WERI-Rb-1 (cell line): ENCODE data around the gene SRBD1.

Source experiments
- DNase-seq: peaks from one replicate; pipeline ENCODE4 v3.0.0-alpha.2; 2020
- H3K27ac ChIP-seq: fragments of 250-450 bp; sonication (Bioruptor Pico); 2 replicates; pipeline ENCODE4 v1.5.1; 2020; ENCODE audit warnings: mild to moderate bottlenecking, moderate library complexity
- H3K27me3 ChIP-seq: fragments of 250-450 bp; sonication (Bioruptor Pico); 2 replicates; pipeline ENCODE4 v1.5.1; 2021; ENCODE audit warnings: mild to moderate bottlenecking, low read depth, moderate library complexity; ENCODE audit not compliant: insufficient read depth, severe bottlenecking
- H3K36me3 ChIP-seq: fragments of 250-450 bp; sonication (Bioruptor Pico); 2 replicates; pipeline ENCODE4 v1.5.1; 2020; ENCODE audit warnings: mild to moderate bottlenecking, moderate library complexity
- H3K4me3 ChIP-seq: 2 replicates; pipeline ENCODE4 v1.5.1; 2011; ENCODE audit warnings: low read depth, mild to moderate bottlenecking, control low read depth, low read length
- H3K9me3 ChIP-seq: fragments of 250-450 bp; sonication (Bioruptor Pico); 2 replicates; pipeline ENCODE4 v1.5.1; 2021; ENCODE audit warnings: mild to moderate bottlenecking, moderate library complexity; ENCODE audit not compliant: severe bottlenecking
- TF ChIP-seq, protein P1 (sequence below): IDR thresholded peaks from 2 replicates; pipeline ENCODE4 v1.5.1; 2011; ENCODE audit warnings: low read depth, mild to moderate bottlenecking, control low read depth, inconsistent platforms, low read length

SRBD1 gene

DNA sequence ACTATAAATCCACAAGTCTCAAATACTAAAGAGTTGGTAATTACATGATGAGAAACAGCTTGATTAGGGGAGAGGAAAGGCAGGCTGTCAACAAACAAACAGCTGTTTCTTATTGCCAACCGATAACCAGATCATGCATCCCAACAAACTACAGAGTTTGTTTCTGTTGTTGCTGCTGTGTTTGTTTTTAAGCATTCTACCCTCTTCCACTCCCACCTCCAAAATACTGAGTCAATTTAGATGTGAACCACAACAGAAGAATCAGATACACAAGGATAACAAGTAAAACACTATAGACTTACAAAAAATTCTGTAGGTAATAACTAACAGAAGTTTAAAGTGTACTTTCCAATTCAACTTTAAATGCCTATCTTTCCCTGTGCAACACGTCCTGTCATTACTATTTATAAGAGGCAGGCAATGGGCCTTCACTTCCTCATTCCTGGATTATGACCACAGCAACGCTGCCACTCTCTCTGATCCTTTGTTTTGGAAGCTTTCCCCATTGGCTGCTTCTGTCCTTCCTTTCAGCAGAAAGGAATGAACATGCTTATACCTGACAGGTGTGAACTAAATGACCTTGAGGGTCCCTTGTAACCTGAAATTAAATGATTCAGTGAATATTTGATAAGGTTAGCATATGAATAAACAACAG lies 152.0 kb downstream of the SRBD1 start:
- DNase-seq, result no peak
- no peak overlapping the region for H3K4me3 ChIP-seq
- no peaks in the 10 kb centered on the region for H3K36me3 ChIP-seq
- TF ChIP-seq, protein P1, sequence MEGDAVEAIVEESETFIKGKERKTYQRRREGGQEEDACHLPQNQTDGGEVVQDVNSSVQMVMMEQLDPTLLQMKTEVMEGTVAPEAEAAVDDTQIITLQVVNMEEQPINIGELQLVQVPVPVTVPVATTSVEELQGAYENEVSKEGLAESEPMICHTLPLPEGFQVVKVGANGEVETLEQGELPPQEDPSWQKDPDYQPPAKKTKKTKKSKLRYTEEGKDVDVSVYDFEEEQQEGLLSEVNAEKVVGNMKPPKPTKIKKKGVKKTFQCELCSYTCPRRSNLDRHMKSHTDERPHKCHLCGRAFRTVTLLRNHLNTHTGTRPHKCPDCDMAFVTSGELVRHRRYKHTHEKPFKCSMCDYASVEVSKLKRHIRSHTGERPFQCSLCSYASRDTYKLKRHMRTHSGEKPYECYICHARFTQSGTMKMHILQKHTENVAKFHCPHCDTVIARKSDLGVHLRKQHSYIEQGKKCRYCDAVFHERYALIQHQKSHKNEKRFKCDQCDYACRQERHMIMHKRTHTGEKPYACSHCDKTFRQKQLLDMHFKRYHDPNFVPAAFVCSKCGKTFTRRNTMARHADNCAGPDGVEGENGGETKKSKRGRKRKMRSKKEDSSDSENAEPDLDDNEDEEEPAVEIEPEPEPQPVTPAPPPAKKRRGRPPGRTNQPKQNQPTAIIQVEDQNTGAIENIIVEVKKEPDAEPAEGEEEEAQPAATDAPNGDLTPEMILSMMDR, result no peak
- no peaks in the 10 kb centered on the region for H3K27me3 ChIP-seq
- no peaks in the 10 kb centered on the region for H3K9me3 ChIP-seq
- H3K27ac ChIP-seq, result no peak overlapping the region

GRCh38 chr2:45457211-45457945 lies 153.7 kb downstream of the SRBD1 start:
- no peaks in the 10 kb centered on the region for H3K36me3 ChIP-seq
- no peaks in the 10 kb centered on the region for H3K27me3 ChIP-seq
- no peak overlapping the region for H3K27ac ChIP-seq
- no peak overlapping the region for H3K4me3 ChIP-seq
- TF ChIP-seq, protein P1, result no peak
- DNase-seq, result no peak
- H3K9me3 ChIP-seq, result no peaks in the 10 kb centered on the region

DNA sequence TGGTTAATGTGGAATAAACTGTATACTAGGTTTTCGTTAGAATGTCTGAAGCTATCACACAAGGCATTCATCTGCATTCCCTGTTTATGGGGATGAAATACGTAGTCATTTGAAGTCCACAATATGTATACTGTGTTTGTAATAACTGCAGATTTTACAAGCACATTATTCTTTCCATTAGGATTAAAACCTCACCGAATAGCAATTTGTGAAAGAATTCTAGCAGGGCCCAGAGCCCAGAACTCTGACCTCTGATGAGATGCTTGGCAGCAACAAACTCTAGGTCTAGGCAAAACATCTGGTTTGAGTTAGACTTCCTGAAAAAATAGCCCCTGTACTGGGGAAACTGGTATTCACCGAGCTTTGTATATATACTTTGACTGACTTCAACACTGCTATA lies 158.2 kb downstream of the SRBD1 start:
- no peak overlapping the region for H3K4me3 ChIP-seq
- TF ChIP-seq, protein P1, result no peak
- H3K36me3 ChIP-seq, result no peaks in the 10 kb centered on the region
- no peak overlapping the region for H3K27ac ChIP-seq
- no peak for DNase-seq
- H3K9me3 ChIP-seq, result no peaks in the 10 kb centered on the region
- no peaks in the 10 kb centered on the region for H3K27me3 ChIP-seq

GRCh38 chr2:45450634-45451033 lies 160.4 kb downstream of the SRBD1 start:
- no peaks in the 10 kb centered on the region for H3K9me3 ChIP-seq
- no peak overlapping the region for H3K4me3 ChIP-seq
- H3K27ac ChIP-seq, result no peak overlapping the region
- TF ChIP-seq, protein P1, result no peak
- no peak for DNase-seq
- H3K36me3 ChIP-seq, result no peaks in the 10 kb centered on the region
- no peaks in the 10 kb centered on the region for H3K27me3 ChIP-seq

DNA sequence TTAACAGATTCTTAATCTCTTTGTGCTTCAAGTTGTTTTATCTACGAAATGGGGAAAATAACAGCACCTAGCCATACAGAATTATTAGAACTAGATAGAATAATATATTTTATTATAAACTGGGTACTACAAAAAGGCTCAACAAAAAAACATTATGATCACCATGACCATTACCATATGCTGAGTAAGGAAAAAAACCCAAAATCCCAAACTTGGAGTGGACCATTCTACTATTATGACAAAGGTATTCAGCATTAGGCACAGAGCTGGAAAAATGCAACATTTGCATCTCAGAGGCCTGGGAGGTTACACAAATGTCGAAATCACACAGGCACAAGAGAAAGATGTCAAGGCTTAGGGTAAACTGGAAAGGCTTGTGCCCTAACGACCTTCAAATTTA lies 162.8 kb downstream of the SRBD1 start:
- H3K27ac ChIP-seq, result no peak overlapping the region
- no peak for DNase-seq
- H3K27me3 ChIP-seq, result no peaks in the 10 kb centered on the region
- H3K9me3 ChIP-seq, result no peaks in the 10 kb centered on the region
- H3K4me3 ChIP-seq, result no peak overlapping the region
- TF ChIP-seq, protein P1, result no peak
- H3K36me3 ChIP-seq, result no peaks in the 10 kb centered on the region
